Measurements from ENCODE around the gene POU2AF1. TPM values are rescaled to one million over a fixed set of nuclear protein-coding genes. Genes with fewer than 3 reads are reported as not detected.

The POU2AF1 gene
- total RNA-seq, 4 donors from 2014 or later: 1.4 to 19.8 (median 2.9) TPM

- H3K4me1 ChIP-seq: peaks cover 3 to 24% (median 10%) of the 10 kb centered on the region in 4 donors
- H3K27ac ChIP-seq: peak overlapping the region in 3 of 4 donors; percentile 30 to 84 (median 79)
Observed at GRCh38 chr11:111361874-111362273, 17.2 kb downstream of the POU2AF1 start.

GRCh38 chr11:111361052-111361801 lies 17.8 kb downstream of the POU2AF1 start:
- in situ Hi-C loops (cut with MboI; ENCODE audit: low pct_ligation_motif_present in 1 of 4, low pct_unique_long_range_greater_than_20kb in 1 of 4, low sequenced_read_pairs in 3 of 4): no loop called here

More at GRCh38 chr11:111361874-111362273, 17.2 kb downstream of the POU2AF1 start:
- peak; percentile 49 for DNase-seq
- Histone ChIP-seq H3K9me3 (no peaks in the 10 kb centered on the region), H3K27me3 (no peaks in the 10 kb centered on the region), H3K36me3 (no peaks in the 10 kb centered on the region), H3K4me3 (no peak overlapping the region)
- intact Hi-C loops (cut with DNase I; ENCODE audit: low total_unique reads) (no loop called here), in situ Hi-C loops (cut with MboI; ENCODE audit: low pct_ligation_motif_present in 1 of 4, low pct_unique_long_range_greater_than_20kb in 1 of 4, low sequenced_read_pairs in 3 of 4) (no loop called here)
- TF ChIP-seq POLR2AphosphoS5 (IDR thresholded peaks at IDR 0.05): no peak
- TF ChIP-seq POLR2A (IDR thresholded peaks at IDR 0.05): no peak
- TF ChIP-seq CTCF (IDR thresholded peaks at IDR 0.05): no peak
- no peak for TF ChIP-seq EP300 (IDR thresholded peaks at IDR 0.05; ENCODE audit: low read depth)
- 83 to 100% methylated on average over 1 to 6 of the region's 6 CpGs for WGBS, 2 donors (ENCODE audit: low coverage in 1 of 2)

GRCh38 chr11:111360150-111361043 lies 18.7 kb downstream of the POU2AF1 start:
- Histone ChIP-seq H3K27me3 (no peaks in the 10 kb centered on the region), H3K9me3 (no peaks in the 10 kb centered on the region), H3K4me1 (peaks cover 3 to 19% (median 10%) of the 10 kb centered on the region in 4 donors), H3K27ac (peak overlapping the region; percentile 77 to 84 (median 78)), H3K36me3 (no peaks in the 10 kb centered on the region), H3K4me3 (no peak overlapping the region)
- in situ Hi-C loops (cut with MboI; ENCODE audit: low pct_ligation_motif_present in 1 of 4, low pct_unique_long_range_greater_than_20kb in 1 of 4, low sequenced_read_pairs in 3 of 4) (no loop called here), intact Hi-C loops (cut with DNase I; ENCODE audit: low total_unique reads) (no loop called here)
- TF ChIP-seq CTCF (IDR thresholded peaks at IDR 0.05) (peak in 1 of 5 experiments; percentile 9), POLR2AphosphoS5 (IDR thresholded peaks at IDR 0.05) (peak; percentile 22 to 68 (median 67)), EP300 (IDR thresholded peaks at IDR 0.05; ENCODE audit: low read depth) (no peak)
- DNase-seq: peak; percentile 81
- 66 to 100% methylated on average over 1 to 5 of the region's 6 CpGs for WGBS, 2 donors (ENCODE audit: low coverage in 1 of 2)

More at GRCh38 chr11:111361052-111361801, 17.8 kb downstream of the POU2AF1 start:
- TF ChIP-seq EP300 (IDR thresholded peaks at IDR 0.05; ENCODE audit: low read depth) (no peak), POLR2A (IDR thresholded peaks at IDR 0.05) (no peak), CTCF (IDR thresholded peaks at IDR 0.05) (no peak), POLR2AphosphoS5 (IDR thresholded peaks at IDR 0.05) (no peak)
- DNase-seq: no peak
- intact Hi-C loops (cut with DNase I; ENCODE audit: low total_unique reads): no loop called here
- Histone ChIP-seq H3K27ac (peak overlapping the region; percentile 77 to 84 (median 78)), H3K9me3 (no peaks in the 10 kb centered on the region), H3K4me1 (peaks cover 3 to 24% (median 10%) of the 10 kb centered on the region in 4 donors), H3K27me3 (no peaks in the 10 kb centered on the region), H3K36me3 (no peaks in the 10 kb centered on the region), H3K4me3 (no peak overlapping the region)
- WGBS, 2 donors (ENCODE audit: low coverage in 1 of 2): 75 to 79% methylated on average over 1 to 7 of the region's 7 CpGs
